H1 (cell line): ENCODE data around the gene C12orf76. TPM values are rescaled to one million over a fixed set of nuclear protein-coding genes. Genes with fewer than 3 reads are reported as not detected.

Source experiments
- CTCF ChIP-seq, 3 experiments: IDR thresholded peaks; 1 replicate in 2 of 3; 2 replicates in 1 of 3; pipeline versions ENCODE4 v1.5.1 to v1.6.1; 2011; ENCODE audit warnings: low read length in 3 of 3, mild to moderate bottlenecking in 3 of 3, inconsistent platforms in 2 of 3, low read depth in 1 of 3, moderate library complexity in 1 of 3; ENCODE audit not compliant: insufficient read depth in 1 of 3; ENCODE audit errors: control extremely low read depth in 1 of 3
- EGR1 ChIP-seq: IDR thresholded peaks from 2 replicates; pipeline ENCODE4 v1.6.1; 2011; ENCODE audit warnings: low read depth, low read length, borderline replicate concordance
- EP300 ChIP-seq, 2 experiments: IDR thresholded peaks; 1 replicate in 1 of 2; 2 replicates in 1 of 2; pipeline ENCODE4 v1.6.1; 2011 to 2012; ENCODE audit warnings: low read depth in 2 of 2, low read length in 2 of 2, mild to moderate bottlenecking in 2 of 2, borderline replicate concordance in 1 of 2, inconsistent platforms in 1 of 2, moderate library complexity in 1 of 2
- FOSL1 ChIP-seq: IDR thresholded peaks from 2 replicates; pipeline ENCODE4 v1.6.1; 2011; ENCODE audit warnings: mild to moderate bottlenecking, low read depth, low read length, moderate library complexity; ENCODE audit not compliant: insufficient read depth
- GTF2F1 ChIP-seq: IDR thresholded peaks from 2 replicates; pipeline ENCODE4 v1.6.1; 2012; ENCODE audit warnings: low read depth, low read length, improper control_type of control experiment, borderline replicate concordance
- HDAC2 ChIP-seq, 2 experiments: fragments of 300-600 bp in 1 of 2; sonication (generic) in 1 of 2; IDR thresholded peaks; 2 replicates each; pipeline ENCODE4 v1.6.1; 2011 to 2012; ENCODE audit warnings: low read depth in 2 of 2, low read length in 2 of 2, mild to moderate bottlenecking in 2 of 2, moderate library complexity in 2 of 2, borderline replicate concordance in 1 of 2, inconsistent platforms in 1 of 2
- KDM1A ChIP-seq: fragments of 200-600, 300-600 bp; sonication (generic); IDR thresholded peaks from 2 replicates; pipeline ENCODE4 v1.7.1; 2016; ENCODE audit warnings: mild to moderate bottlenecking, low read length, borderline replicate concordance
- KDM5A ChIP-seq: fragments of 200-600 bp; IDR thresholded peaks from 2 replicates; pipeline ENCODE4 v1.7.1; 2012; ENCODE audit warnings: mild to moderate bottlenecking, low read length, inconsistent platforms, mixed read lengths
- NRF1 ChIP-seq: IDR thresholded peaks from 2 replicates; pipeline ENCODE4 v1.6.1; 2011; ENCODE audit warnings: mild to moderate bottlenecking, low read depth, low read length, improper control_type of control experiment
- PHF8 ChIP-seq: fragments of 200-600 bp; sonication (generic); conservative IDR thresholded peaks from 2 replicates; pipeline ENCODE4 v1.7.1; 2012; ENCODE audit warnings: low read depth, mild to moderate bottlenecking, inconsistent platforms, low read length, moderate library complexity
- POLR2A ChIP-seq, 2 experiments: IDR thresholded peaks; 1 replicate in 1 of 2; 2 replicates in 1 of 2; pipeline ENCODE4 v1.6.1; 2011; ENCODE audit warnings: low read depth in 2 of 2, low read length in 2 of 2, mild to moderate bottlenecking in 2 of 2; ENCODE audit errors: control extremely low read depth in 1 of 2
- RNF2 ChIP-seq: fragments of 200-900, 300-1000 bp; sonication (generic); IDR thresholded peaks from 2 replicates; pipeline ENCODE4 v1.7.1; 2016; ENCODE audit warnings: borderline replicate concordance, low read depth, mild to moderate bottlenecking, antibody characterized with exemption, low read length; ENCODE audit not compliant: poor library complexity, severe bottlenecking; ENCODE audit errors: missing control alignments
- SP2 ChIP-seq: IDR thresholded peaks from 2 replicates; pipeline ENCODE4 v1.6.1; 2012; ENCODE audit warnings: mild to moderate bottlenecking, low read length, inconsistent platforms
- TAF7 ChIP-seq: optimal IDR thresholded peaks from 2 replicates; pipeline ENCODE3; 2011; ENCODE audit warnings: low read depth, mild to moderate bottlenecking, inconsistent platforms, low read length, moderate library complexity, borderline replicate concordance
- polyA plus RNA-seq, 7 experiments: library from polyadenylated mRNA; depleted of rRNA in 3 of 7; stranded (reverse) in 5 of 7; unstranded in 2 of 7; fragments of >200 nt in 5 of 7; fragments of 200-250 nt in 2 of 7; gene quantifications; 1 replicate in 5 of 7; 2 replicates in 1 of 7; 4 replicates in 1 of 7; pipeline versions ENCODE4 v1.2.1 to v1.2.3, GENCODE V29; 2011 to 2013; ENCODE audit warnings: missing spikeins in 2 of 7, mixed read lengths in 2 of 7
- total RNA-seq: library from RNA; stranded (reverse); fragmentation: NEBNext Ultra II Directional; extraction: Animal tissue kit (Norgen Biotek cat#: 25700); gene quantifications from 2 replicates; pipeline ENCODE4 v1.2.1, GENCODE V29; 2021
- TF ChIP-seq, protein P1 (sequence below): IDR thresholded peaks from 2 replicates; pipeline ENCODE4 v1.6.1; 2012; ENCODE audit warnings: inconsistent platforms
- TF ChIP-seq, protein P2 (sequence below): IDR thresholded peaks from 2 replicates; pipeline ENCODE4 v1.6.1; 2012; ENCODE audit warnings: inconsistent platforms
- TF ChIP-seq, protein P3 (sequence below): IDR thresholded peaks from 2 replicates; pipeline ENCODE4 v1.6.1; 2011; ENCODE audit warnings: low read length, improper control_type of control experiment

The C12orf76 gene
- total and polyA plus RNA-seq, 2 of the 8 experiments (the other 6 are each of a cell fraction or from before 2014, with no cell fraction given) = 14.4 to 18.6 TPM

- no peak for TF ChIP-seq CTCF (IDR thresholded peaks at IDR 0.05; ENCODE audit: control extremely low read depth in 1 of 3, insufficient read depth in 1 of 3, low read depth in 1 of 3, low read length in 3 of 3)
- TF ChIP-seq PHF8 = peak; percentile 65; the same call in 1 of the 2 replicates
- TF ChIP-seq FOSL1 = no peak
- no peak for TF ChIP-seq RNF2
- peak in 1 of 2 experiments; percentile 55; a peak in 1 of 3 replicates for TF ChIP-seq POLR2A (IDR thresholded peaks at IDR 0.05; ENCODE audit: control extremely low read depth in 1 of 2, low read depth in 2 of 2, low read length in 2 of 2)
- TF ChIP-seq NRF1 = peak; percentile 66
- TF ChIP-seq, protein P1, sequence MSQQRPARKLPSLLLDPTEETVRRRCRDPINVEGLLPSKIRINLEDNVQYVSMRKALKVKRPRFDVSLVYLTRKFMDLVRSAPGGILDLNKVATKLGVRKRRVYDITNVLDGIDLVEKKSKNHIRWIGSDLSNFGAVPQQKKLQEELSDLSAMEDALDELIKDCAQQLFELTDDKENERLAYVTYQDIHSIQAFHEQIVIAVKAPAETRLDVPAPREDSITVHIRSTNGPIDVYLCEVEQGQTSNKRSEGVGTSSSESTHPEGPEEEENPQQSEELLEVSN = peak; percentile 35; the same call in 1 of the 2 replicates
- TF ChIP-seq EP300 (IDR thresholded peaks at IDR 0.05; ENCODE audit: borderline replicate concordance in 1 of 2, low read depth in 2 of 2, low read length in 2 of 2) = no peak
- no peak for TF ChIP-seq KDM1A
- TF ChIP-seq HDAC2 (IDR thresholded peaks at IDR 0.05; ENCODE audit: borderline replicate concordance in 1 of 2, low read depth in 2 of 2, low read length in 2 of 2) = peak in 1 of 2 experiments; percentile 87; a peak in 1 of 4 replicates
- TF ChIP-seq SP2 = no peak
- TF ChIP-seq EGR1 = no peak
- TF ChIP-seq TAF7 = no peak
- TF ChIP-seq, protein P2, sequence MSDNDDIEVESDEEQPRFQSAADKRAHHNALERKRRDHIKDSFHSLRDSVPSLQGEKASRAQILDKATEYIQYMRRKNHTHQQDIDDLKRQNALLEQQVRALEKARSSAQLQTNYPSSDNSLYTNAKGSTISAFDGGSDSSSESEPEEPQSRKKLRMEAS = peak; percentile 87
- TF ChIP-seq, protein P3, sequence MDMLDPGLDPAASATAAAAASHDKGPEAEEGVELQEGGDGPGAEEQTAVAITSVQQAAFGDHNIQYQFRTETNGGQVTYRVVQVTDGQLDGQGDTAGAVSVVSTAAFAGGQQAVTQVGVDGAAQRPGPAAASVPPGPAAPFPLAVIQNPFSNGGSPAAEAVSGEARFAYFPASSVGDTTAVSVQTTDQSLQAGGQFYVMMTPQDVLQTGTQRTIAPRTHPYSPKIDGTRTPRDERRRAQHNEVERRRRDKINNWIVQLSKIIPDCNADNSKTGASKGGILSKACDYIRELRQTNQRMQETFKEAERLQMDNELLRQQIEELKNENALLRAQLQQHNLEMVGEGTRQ = peak; percentile 94
- no peak for TF ChIP-seq GTF2F1
- no peak for TF ChIP-seq KDM5A
These were observed 52.4 kb downstream of the C12orf76 start, which contains the start of gene GIT2 (continued) for GRCh38 chr12:109995686-109996482.
